Upper lobe of left lung (tissue), 4 donors: ENCODE results near the gene RFT1.

ENCODE experiments used
- POLR2A ChIP-seq, 4 donors: fragments of 450-650 bp; IDR thresholded peaks; one replicate each; pipeline ENCODE4 v1.5.1; 2016 to 2017; ENCODE audit warnings: antibody characterized with exemption in 4 of 4, mild to moderate bottlenecking in 2 of 4
- POLR2AphosphoS5 ChIP-seq, 2 donors: sonication (generic); formaldehyde crosslinking; IDR thresholded peaks; one replicate each; pipeline ENCODE4 v1.5.1; 2017; ENCODE audit warnings: antibody characterized with exemption in 2 of 2
- TF ChIP-seq, protein P1 (sequence below), 6 experiments: fragments of 450-650 bp in 4 of 6; fragments of 200-600 bp in 2 of 6; sonication (generic) in 2 of 6; IDR thresholded peaks; one replicate each; pipeline ENCODE4 v1.5.1; 2016 to 2019; ENCODE audit warnings: antibody characterized with exemption in 6 of 6

DNA sequence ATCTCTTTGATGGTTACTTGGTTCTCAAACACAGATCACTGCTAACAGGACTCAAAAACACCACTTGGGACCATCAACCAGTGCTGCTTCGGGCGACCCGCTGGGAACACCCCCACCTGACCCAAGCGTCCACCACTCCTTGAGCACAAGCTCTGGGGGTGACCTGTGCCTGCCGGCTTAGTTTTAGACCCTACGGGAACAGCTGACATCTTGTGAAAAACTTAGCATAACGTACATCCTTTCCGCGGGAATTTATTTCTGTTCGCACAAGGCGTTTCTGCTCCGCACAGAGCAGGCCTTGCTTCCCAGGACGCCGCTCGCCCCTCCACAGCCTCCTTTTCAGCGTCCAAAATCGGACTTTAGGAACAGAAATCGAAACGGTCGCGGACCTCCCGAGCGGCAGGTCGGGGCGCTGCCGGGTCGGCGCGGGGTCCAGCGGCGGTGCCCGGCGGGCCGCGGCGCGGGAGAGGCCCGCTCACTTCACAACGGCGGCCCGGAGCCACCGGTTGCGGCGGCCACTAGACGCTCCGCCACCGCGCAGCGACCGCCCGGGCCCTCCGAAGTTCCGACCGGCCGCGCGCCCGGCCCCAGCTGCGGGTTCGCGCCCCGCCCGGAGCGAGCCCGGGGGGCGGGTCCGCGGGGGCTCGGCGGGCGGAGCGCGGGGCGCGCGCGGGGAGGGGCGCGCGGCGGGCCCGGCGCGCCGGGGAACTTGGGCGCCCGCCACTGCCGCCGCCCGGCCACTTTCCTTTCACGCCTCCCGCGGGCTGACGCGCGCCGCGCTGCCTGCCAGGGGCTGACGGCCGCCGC is 85.3 kb downstream of the RFT1 start:
- TF ChIP-seq, protein P1, sequence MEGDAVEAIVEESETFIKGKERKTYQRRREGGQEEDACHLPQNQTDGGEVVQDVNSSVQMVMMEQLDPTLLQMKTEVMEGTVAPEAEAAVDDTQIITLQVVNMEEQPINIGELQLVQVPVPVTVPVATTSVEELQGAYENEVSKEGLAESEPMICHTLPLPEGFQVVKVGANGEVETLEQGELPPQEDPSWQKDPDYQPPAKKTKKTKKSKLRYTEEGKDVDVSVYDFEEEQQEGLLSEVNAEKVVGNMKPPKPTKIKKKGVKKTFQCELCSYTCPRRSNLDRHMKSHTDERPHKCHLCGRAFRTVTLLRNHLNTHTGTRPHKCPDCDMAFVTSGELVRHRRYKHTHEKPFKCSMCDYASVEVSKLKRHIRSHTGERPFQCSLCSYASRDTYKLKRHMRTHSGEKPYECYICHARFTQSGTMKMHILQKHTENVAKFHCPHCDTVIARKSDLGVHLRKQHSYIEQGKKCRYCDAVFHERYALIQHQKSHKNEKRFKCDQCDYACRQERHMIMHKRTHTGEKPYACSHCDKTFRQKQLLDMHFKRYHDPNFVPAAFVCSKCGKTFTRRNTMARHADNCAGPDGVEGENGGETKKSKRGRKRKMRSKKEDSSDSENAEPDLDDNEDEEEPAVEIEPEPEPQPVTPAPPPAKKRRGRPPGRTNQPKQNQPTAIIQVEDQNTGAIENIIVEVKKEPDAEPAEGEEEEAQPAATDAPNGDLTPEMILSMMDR (IDR thresholded peaks at IDR 0.05) = peak in 1 of 6 experiments; percentile 7
- TF ChIP-seq POLR2A (IDR thresholded peaks at IDR 0.05) (peak in 3 of 4 donors; percentile 29 to 60 (median 44)), POLR2AphosphoS5 (IDR thresholded peaks at IDR 0.05) (no peak)
